Activated B cell treated with CpG ODN at 0.5 μM for 24 hours (primary cell): Measurements from ENCODE around the gene PNKP. TPM values are rescaled to one million over a fixed set of nuclear protein-coding genes. Genes with fewer than 3 reads are reported as not detected.

Experiments
- ATAC-seq: fragments of 200-7000 bp; cut with Tn5 transposase; one replicate; pipeline ENCODE4 v1.10.0; 2021; ENCODE audit warnings: low read depth, mild to moderate bottlenecking, moderate library complexity
- CTCF ChIA-PET: fragments of 350-600 bp; sonication (Branson Sonifier 250); formaldehyde crosslinking; loops from one replicate; lab custom pipeline; 2021; ENCODE audit warnings: antibody characterized with exemption; lab: Charles Lee
- POLR2A ChIA-PET: fragments of 350-600 bp; sonication (Branson Sonifier 250); formaldehyde crosslinking; loops from one replicate; lab custom pipeline; 2021; ENCODE audit warnings: antibody characterized with exemption; lab: Charles Lee
- DNase-seq: peaks from one replicate; pipeline ENCODE4 v3.0.0; 2022
- H3K27ac Mint-ChIP-seq: one replicate; pipeline ENCODE4 v1.8.0; 2020; ENCODE audit warnings: mixed read lengths
- H3K27me3 Mint-ChIP-seq: one replicate; pipeline ENCODE4 v1.8.0; 2021; ENCODE audit warnings: mixed read lengths
- H3K36me3 Mint-ChIP-seq: one replicate; pipeline ENCODE4 v1.8.0; 2021; ENCODE audit warnings: low read depth, mixed read lengths
- H3K4me1 Mint-ChIP-seq: one replicate; pipeline ENCODE4 v1.8.0; 2021; ENCODE audit warnings: mixed read lengths
- H3K4me3 Mint-ChIP-seq: one replicate; pipeline ENCODE4 v1.8.0; 2020; ENCODE audit warnings: mild to moderate bottlenecking, mixed read lengths
- H3K9me3 Mint-ChIP-seq: one replicate; pipeline ENCODE4 v1.8.0; 2020; ENCODE audit warnings: mixed read lengths
- intact Hi-C: fragments of 100-400 bp; cut with micrococcal nuclease; formaldehyde crosslinking; loops from one replicate; pipeline ENCODE4 v1.15.1; 2024
- total RNA-seq: library from RNA; stranded (reverse); gene quantifications from 2 replicates; pipeline ENCODE4 v1.2.3, GENCODE V29; 2022
- TF ChIP-seq, protein P1 (sequence below): fragments of 200-600 bp; IDR thresholded peaks from one replicate; pipeline ENCODE4 v1.8.0; 2022; ENCODE audit warnings: antibody characterized with exemption, mild to moderate bottlenecking

The PNKP gene
- total RNA-seq, 1 donor from 2014 or later, result 205 TPM

DNA sequence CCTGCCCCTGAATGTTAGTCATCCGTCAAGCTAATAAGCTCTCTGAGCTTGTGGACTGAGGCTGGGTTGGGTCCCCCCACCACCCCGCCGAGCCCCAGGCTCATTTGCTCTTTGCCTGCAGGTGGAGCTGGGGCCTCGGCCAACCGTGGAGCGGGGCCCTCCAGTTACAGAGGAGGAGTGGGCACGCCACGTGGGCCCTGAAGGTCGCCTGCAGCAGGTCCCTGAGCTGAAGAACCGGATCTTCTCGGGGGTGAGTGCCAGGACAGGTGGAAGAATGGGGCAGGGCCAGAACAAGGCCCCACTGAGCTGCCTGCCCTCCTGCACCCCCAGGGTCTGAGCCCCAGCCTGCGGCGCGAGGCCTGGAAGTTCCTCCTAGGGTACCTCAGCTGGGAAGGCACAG, 15.3 kb upstream of the PNKP start:
- Mint-ChIP-seq H3K9me3 (no peaks in the 10 kb centered on the region), H3K4me3 (no peak overlapping the region), H3K27me3 (no peaks in the 10 kb centered on the region), H3K4me1 (peaks cover 16% of the 10 kb centered on the region), H3K36me3 (peaks cover 67% of the 10 kb centered on the region), H3K27ac (no peak overlapping the region)
- intact Hi-C loops, result no loop called here
- POLR2A ChIA-PET, result interaction anchor here (1.3 to 1.6 kb wide), 2 partner anchors 29 to 47 kb away, joined by 4 to 6 read pairs; no protein-coding TSS in a partner anchor
- ATAC-seq, result no peak
- DNase-seq, result no peak
- CTCF ChIA-PET, result no interaction called here
- TF ChIP-seq, protein P1, sequence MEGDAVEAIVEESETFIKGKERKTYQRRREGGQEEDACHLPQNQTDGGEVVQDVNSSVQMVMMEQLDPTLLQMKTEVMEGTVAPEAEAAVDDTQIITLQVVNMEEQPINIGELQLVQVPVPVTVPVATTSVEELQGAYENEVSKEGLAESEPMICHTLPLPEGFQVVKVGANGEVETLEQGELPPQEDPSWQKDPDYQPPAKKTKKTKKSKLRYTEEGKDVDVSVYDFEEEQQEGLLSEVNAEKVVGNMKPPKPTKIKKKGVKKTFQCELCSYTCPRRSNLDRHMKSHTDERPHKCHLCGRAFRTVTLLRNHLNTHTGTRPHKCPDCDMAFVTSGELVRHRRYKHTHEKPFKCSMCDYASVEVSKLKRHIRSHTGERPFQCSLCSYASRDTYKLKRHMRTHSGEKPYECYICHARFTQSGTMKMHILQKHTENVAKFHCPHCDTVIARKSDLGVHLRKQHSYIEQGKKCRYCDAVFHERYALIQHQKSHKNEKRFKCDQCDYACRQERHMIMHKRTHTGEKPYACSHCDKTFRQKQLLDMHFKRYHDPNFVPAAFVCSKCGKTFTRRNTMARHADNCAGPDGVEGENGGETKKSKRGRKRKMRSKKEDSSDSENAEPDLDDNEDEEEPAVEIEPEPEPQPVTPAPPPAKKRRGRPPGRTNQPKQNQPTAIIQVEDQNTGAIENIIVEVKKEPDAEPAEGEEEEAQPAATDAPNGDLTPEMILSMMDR, result no peak

DNA sequence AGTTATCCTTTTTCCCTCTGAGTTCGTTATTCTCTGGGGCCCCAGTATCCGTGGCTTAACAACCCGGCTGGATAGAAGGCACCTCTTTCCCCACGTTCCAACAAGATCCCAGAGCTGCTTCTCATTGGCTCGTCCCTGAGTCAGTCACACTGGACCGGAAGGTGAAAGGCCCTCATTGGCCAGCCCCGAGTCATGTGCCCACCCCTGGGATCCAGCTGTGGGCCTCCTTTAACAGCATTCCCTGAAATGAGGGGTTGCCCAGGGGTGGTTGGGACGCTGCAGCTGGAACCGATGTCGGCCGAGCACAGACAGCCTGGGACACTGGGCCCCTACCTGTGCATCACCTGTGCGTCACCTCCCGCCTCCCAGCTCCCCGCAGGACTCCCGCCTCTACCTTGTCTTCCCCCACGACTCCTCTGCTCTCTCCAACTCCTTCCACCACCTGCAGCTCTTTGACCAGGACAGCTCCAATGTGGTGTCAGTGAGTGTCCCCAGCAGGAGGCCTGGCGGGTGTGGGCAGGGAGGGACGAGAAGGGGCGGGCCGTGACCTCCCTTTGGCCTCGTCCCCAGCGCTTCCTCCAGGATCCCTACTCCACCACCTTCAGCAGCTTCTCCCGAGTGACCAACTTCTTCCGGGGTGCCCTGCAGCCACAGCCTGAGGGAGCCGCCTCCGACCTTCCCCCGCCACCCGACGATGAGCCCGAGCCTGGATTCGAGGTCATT, 14.5 kb upstream of the PNKP start:
- H3K27me3 Mint-ChIP-seq, result no peaks in the 10 kb centered on the region
- CTCF ChIA-PET, result no interaction called here
- H3K4me3 Mint-ChIP-seq, result no peak overlapping the region
- H3K4me1 Mint-ChIP-seq, result peaks cover 16% of the 10 kb centered on the region
- POLR2A ChIA-PET, result interaction anchor here (0.5 to 1.6 kb wide), 5 partner anchors 14 to 1781 kb away, joined by 3 to 6 read pairs (median 5); partner anchors contain the start of gene PNKP
- H3K27ac Mint-ChIP-seq, result no peak overlapping the region
- TF ChIP-seq, protein P1, result no peak
- H3K9me3 Mint-ChIP-seq, result no peaks in the 10 kb centered on the region
- ATAC-seq (no peak), DNase-seq (no peak)
- H3K36me3 Mint-ChIP-seq, result peaks cover 67% of the 10 kb centered on the region
- intact Hi-C loops, result no loop called here

DNA sequence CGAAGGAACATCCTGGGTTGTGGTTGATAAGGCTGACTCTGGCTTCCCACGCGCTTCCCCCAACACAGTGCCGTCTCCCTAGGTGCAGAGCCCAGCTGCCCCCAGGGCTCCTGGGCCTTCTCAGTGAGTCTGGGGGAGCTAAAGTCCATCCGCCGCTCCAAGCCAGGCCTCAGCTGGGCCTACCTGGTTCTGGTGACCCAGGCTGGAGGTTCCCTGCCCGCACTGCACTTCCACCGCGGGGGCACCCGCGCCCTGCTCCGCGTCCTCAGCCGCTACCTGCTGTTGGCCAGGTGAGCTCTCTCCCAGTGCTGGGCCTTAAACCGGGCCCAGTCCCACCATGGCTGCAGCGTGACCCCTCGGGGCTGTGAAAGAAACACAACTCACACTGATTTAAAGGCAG, 13.8 kb upstream of the PNKP start:
- ChIA-PET CTCF (no interaction called here), POLR2A (interaction anchor here (0.5 to 1.6 kb wide), 4 partner anchors 16 to 1780 kb away, joined by 3 to 6 read pairs (median 4); partner anchors contain the start of gene IL4I1)
- H3K4me1 Mint-ChIP-seq, result peaks cover 16% of the 10 kb centered on the region
- no peak overlapping the region for H3K27ac Mint-ChIP-seq
- H3K36me3 Mint-ChIP-seq, result peaks cover 64% of the 10 kb centered on the region
- TF ChIP-seq, protein P1, result no peak
- intact Hi-C loops, result no loop called here
- no peak for DNase-seq
- no peak overlapping the region for H3K4me3 Mint-ChIP-seq
- no peak for ATAC-seq
- H3K9me3 Mint-ChIP-seq, result no peaks in the 10 kb centered on the region
- no peaks in the 10 kb centered on the region for H3K27me3 Mint-ChIP-seq

DNA sequence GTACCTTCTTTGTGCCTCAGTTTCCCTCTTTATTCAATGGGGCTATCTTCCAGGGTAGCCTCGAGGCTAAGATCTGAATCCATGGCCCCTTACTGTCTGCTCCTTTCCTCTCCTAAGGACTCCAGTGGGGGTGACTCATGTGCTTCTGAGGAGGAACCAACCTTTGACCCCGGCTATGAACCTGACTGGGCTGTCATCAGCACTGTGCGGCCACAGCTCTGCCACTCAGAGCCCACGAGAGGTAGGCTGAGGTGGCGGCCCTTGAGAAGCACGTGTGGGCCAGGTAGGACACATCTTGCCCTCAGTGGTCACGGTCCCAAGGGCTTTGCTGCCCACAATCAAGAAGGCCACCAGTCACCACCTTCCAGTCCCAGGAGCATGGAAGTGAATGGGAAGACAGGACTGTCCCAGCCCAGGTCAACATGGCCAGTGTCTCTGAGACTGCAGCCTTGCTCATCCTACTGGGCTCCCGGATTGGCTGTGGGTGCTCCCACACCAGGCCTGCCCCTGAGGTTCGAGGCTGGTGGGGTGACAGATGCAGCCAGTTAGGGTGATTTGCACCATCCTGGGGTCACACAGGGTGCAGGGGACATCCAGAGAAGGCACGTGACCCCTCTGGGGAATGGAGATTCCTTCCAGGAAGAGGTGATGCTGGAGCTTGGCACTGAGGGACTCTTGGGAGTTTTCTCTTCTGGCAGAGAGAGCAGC, 12.9 kb upstream of the PNKP start:
- H3K36me3 Mint-ChIP-seq, result peaks cover 61% of the 10 kb centered on the region
- ATAC-seq, result no peak
- no peaks in the 10 kb centered on the region for H3K9me3 Mint-ChIP-seq
- peaks cover 23% of the 10 kb centered on the region for H3K4me1 Mint-ChIP-seq
- TF ChIP-seq, protein P1, result no peak
- no peak overlapping the region for H3K4me3 Mint-ChIP-seq
- H3K27ac Mint-ChIP-seq, result peak overlapping the region; percentile 18
- intact Hi-C loops, result no loop called here
- ChIA-PET POLR2A (interaction anchor here (0.7 to 1.1 kb wide), 4 partner anchors 16 to 61 kb away, joined by 3 to 7 read pairs (median 5); partner anchors contain the start of gene IL4I1), CTCF (no interaction called here)
- no peak for DNase-seq
- H3K27me3 Mint-ChIP-seq, result no peaks in the 10 kb centered on the region
